ENCODE measurements around the gene DDX56.
A peak's percentile ranks its signal among the peaks of the same experiment; 100 is the strongest.
"Not testable (repeated sequence)": the region's sequence is repeated elsewhere in the genome, so short reads cannot be mapped to it uniquely, and the experiment has no call there.

Gene DDX56

DNA sequence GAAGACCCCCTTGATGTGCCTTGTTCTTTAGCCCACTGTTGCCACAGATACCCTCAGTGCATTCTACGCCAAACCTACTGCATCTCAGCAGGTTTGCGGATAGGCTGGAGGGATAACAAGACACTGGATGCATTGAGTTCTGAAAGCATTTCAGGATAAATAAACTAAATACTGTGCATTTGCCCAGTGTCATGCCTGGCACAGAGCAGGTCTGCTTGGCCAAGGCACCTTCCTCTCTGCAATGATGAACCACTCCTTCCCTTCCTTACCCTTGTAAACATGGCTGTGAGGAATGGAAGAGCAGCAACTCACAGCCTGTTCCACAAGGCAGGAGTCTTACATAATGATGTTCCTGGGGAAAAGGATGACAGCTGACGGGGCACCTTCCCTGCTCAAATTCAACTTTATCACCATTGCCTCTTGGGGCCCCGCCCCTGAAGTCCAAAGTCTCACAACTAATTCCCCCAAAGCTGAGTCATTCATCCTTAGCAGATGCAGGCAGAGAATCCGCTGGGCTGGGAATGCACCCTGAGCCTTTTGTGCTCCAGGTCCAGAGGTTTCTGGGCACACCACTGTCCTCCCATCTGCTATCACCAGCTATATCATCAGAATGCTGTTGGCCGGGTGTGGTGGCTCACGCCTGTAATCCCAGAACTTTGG, 11.6 kb downstream of the DDX56 start:
- no peak for DNase-seq

DNA sequence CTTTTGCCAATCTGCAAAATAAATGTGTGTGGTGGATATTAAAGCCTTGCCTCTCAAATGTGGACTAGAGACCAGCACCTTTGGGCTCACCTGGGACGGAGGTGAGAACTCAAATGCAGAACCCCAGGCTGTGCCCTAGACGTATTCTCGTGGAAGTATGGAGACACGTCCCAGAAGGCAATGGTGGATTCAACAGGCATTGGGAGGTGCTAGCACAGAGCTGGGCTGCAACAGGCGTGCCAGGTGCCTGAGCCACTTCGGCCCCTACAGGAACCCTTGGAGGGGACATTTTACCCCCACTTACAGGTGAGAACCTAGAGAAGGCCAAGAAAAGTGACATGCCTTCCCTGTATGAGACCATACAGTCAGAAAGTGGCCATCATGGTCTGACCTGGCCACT, 12.2 kb downstream of the DDX56 start:
- no peak for DNase-seq

DNA sequence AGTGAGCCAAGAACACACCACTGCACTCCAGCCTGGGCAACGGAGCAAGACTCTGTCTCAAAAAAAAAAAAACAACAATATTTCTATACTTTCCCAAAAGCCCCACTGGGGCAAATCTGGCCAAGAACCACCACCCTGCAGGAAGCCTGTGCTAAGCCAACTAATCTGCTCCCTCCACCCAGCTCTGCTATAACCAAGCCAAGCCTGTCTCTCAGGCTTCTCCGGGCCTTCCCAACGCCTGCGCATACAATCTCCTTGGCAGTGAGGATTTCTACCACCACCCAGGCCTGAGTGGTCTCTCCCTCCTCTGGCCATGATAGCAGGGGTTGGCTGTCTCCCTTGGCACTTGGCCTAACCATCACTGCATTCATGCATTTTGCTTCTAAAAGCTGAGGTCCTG, 14.2 kb downstream of the DDX56 start:
- DNase-seq, result no peak

DNA sequence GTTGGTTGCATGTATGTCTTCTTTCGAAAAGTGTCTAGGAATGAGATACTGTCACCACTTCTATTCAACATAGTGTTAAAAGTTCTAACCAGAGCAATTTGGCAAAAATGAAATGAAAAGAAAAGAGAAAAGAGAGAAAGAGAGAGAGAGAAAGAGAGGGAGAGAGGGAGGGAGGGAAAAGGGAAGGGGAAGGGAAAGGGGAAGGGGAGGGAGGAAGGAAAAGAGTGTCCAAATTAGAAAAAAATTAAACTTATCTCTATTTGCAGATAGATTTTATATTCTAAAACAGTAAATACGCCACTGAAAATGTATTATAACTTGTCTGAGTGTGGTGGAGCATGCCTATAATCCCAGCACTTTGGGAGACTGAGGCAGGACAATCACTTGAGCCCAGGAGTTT, 16.2 kb downstream of the DDX56 start:
- DNase-seq, result no peak

DNA sequence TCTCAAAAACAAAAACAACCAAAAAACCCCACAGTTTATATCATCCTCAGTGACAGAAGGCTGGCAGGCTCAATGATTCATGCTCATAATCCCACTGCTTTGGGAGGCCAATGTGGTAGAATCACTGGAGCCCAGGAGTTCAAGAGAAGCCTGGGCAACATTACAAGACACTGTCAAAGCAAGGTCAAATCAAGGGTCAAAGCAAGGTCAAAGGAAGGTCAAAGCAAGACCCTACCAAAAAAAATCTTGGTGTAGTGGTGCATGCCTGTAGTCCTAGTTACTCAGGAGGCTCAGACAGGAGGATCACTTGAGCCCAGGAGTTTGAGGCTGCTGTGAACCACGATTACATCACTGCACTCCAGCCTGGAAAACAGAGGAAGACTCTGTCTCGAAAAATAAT, 18.4 kb downstream of the DDX56 start:
- DNase-seq, result no peak

DNA sequence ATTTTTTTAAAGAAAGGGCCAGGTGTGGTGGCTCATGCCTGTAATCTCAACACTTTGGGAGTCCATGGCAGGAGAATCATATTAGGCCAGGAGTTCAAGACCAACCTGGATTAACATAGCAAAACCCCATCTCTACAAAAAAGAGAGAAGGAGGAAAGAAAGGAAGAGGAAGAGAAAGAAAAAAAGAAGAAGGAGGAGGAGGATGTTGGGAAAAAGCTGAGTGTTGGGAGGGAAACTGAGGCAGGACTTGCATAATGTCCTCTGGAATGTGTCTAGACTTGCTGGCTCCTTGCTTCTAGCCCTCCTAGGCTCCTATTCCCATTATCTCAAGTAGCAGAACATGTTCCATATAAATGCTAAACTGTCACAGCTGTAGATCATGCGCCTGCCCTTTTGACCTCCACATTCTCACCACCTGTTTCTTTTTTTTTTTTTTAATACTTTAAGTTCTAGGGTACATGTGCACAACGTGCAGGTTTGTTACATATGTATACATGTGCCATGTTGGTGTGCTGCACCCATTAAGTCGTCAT, 21.2 kb downstream of the DDX56 start:
- not testable (repeated sequence) for DNase-seq

DNA sequence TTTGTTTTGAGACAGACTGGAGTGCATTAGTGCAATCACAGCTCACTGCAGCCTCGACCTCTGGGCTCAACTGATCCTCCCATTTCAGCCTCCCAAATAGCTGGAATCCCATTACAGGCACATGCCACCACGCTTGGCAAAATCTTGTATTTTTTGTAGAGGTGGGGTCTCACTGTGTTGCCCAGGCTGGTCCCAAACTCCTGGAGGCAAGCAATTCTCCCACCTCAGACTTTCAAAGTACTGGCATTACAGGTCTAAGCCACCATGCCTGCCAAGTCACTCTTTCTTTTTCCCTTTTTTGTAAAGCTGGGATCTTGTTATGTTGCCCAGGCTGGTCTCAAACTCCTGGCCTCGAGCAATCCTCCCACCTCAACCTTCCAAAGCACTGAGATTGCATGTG, 24.3 kb downstream of the DDX56 start:
- DNase-seq, result no peak

DNA sequence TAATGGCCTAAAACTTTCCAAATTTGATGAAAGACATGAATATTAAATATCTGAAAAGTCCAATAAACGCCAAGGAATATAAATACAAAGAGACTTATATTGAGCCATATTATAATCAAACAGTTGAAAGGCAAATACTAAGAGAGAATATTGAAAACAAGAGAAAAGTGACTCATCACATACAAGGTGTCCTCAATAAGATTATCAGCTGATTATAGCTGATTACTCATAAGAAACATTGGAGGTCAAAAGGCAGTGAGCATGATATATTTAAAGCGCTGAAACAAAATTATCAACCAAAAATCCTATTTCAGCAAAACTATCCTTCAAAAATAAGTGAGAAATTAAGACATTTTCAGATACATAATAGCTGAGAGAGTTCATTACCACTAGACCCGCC, 24.8 kb downstream of the DDX56 start:
- DNase-seq, result no peak

DNA sequence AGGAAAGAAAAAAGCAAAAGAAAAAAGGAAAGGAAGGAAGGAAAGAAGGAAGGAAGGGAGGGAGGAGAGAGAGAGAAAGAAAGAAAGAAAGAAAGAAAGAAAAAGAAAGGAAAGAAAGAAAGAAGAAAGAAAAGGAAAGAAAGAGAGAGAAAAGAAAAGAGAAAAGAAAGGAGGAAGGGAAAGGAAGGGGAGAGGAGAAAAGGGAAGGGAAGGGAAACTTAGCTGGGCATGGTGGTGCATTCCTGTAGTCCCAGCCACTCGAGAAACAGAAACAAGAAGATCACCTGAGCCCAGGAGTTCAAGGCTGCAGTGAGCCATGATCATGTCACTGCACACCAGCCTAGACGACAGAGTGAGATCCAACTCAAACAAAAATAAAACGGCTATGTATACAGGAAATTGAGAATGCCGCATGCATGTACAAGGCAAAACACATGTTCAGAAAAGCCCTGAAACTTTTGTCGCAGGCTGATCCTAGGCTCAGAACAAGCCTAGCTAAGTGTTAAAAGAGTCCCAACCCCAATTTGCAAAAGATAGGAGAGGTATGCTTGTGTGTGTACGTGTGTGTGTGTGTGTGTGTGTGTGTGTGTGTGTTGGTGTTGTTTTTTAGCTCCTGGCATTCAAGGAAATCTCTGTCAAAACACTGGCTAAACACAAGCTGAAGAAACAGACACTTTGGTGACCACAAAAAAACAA, 26.0 kb downstream of the DDX56 start:
- no peak for DNase-seq

DNA sequence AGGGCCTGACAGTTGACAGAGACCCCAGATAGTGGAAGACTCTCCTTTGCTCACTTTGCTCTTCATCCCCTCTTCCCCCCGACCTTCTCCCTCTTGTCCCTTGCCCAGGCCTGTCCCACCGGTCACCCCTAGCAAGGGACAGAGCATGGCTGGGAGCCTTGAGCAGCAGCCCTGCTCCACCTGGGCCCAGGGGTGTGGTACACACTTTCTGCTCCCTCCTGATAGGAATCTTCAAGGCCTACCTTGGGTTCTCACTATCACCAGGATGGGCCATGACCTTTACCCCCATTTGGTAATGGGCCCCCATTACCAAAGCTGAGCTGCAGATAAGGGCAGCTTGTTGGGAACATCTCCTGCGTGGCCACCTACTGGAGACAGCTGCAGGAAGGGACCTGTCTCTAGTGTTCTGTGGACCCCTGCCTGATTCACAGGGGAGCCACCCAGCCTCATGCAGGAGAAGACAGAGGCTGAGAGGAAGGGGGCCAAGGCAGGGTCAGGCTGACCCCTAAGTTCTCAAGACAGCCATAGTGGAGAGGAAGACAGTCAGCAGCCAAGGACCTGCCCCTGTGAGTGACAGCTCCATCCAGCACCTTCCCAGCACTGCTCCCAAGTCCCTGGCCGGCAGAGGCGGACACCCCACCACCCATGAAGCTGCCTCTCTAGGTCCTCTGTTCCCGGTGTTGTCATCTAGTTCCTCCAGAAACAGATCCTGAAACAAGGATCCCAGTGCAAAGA, 31.7 kb downstream of the DDX56 start:
- DNase-seq, result no peak

DNA sequence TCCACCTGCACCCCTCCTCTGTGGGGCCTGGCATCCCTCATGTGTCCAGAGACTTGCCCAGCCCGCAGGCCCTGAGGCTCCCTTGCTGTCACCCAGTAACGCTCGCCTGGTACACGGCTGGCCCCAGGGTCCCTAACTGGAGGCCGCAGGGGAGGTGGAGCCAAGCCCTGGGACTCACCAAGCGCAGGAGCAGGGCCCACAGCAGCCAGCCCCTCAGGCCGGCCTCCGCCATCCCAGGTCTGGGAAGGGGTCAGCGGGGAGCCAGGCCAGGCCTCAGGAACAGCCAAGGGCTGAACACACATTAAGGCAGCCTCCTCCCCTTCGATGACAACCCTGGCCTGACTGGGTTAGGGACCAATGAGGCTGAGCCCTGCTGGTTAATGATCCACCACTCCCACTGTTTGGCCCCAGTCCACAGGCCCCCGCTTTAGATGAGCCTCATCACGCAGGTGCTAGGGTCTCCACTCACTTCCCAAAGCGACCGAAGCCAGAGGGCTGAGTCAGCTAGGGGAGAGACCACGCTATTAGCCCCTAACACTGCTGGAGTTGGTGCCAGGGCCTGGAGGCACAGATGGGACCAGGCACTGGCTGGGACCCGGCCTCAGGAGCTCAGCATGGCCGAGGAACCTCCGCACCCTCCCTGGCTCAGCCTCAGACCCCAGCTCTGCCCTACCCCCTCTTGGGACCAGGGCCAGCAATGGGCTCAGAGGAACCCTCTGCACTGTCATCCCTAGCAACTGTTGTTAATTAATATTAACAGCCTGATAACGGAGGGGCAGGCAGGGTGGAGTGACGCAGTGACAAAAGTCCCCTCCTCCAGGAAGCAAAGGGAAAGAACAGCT, 32.5 kb downstream of the DDX56 start, which contains the start of gene NPC1L1:
Gene NPC1L1 (minus strand): TSS at position 303 of the 842 bp plus-strand sequence. CDS start 71 bp downstream, at position 232.
- DNase-seq, result no peak

DNA sequence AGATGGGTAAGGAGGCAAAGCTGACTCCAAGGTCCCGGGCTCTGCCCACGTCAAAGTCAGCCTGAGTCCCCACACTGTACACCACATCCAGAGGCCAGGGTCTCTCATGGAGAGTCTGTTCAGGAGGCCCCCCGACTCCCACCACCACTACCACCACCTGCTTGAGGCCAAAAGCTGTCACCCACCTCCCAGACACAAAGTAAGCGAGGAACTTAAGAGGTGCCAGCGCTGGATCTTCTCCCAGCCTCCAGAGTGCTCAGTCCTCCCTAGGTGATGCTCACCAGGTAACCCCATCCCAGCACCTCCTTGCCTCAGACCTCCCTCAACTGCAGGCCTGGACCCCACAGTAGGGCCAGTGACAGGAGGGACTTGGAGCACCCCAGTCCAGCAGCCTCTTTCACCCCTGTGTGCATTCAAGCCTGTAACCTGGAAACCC, 33.1 kb downstream of the DDX56 start:
- no peak for DNase-seq

DNA sequence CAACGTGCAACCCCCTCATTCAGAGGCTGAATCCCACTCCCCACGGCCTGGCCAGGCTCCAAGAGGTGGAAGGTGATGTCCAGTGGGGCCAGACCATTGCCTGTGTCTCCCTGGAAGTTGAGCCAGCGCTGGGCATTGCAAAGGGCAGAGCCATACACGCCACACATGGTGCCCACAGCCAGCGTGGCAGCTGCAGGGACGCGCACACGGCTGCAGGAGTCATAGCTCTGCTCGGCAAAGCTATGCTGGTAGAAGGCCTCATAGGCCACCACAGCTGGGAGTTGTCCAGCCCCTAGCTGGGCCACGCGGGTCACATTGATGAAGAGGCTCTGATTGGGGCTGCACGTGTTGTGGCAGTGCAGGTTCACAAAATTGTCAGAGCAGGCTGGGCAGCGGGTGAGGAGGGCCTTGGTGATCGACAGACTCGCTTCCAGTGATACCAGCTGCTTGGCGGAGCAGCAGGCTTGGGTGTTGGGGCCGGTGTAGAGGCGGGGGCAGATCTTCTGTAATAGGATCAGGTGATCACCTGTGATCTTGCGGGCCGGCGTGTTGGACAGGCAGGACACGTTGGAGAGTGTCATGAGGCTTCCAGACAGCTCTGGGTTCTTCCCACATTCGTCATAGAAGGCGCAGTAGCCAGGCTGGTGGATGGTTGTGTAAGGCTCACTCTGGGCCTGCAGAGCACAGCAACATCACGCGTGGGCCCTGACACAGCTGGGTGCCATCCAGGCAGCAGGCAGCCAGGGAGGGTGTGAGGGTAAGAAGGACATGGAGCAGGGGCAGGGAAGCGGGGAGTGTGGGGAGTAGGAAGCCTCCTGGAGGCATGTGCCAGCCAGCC, 33.8 kb downstream of the DDX56 start:
- no peak for DNase-seq

DNA sequence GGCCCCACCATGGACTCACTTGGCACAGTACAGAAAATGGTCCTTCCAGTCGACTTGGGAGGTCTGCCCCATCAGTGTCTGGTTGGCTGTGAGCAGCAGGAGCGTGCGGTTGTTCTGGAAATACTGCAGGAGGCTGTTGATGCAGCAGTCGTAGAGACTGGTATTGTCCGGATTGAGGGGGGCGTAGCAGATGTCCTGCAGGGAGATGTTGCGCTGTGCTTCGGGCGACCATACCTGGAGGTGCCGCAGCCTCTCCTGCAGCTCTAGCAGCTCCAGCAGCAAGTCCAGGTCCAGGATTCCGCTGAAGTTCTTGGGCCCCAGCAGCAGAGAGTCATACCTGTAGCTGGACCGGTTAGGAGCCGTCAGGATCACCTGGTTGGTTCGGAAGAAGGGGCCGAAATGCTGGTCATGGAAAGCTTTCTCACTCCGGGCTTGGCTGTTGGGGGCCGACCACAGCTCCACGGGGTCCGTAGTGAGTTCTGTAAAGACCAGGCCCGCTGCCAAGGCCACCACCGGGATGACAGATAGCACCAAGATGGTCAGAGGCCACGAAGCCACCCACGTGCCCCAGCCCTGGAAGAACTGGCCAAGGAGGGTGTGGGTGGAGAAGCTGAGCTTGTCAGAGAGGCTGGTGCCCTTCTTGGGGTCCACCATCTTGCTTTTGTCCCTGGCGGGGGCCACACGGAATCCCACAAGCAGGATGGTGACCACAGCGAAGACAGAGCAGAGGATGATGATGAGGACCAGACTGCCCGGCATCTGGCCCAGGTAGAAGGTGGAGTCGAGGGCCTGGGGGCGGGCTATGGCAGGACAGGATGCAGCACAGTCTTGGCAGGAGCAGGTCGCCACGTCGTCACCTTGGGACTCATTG, 34.7 kb downstream of the DDX56 start:
- no peak for DNase-seq

DNA sequence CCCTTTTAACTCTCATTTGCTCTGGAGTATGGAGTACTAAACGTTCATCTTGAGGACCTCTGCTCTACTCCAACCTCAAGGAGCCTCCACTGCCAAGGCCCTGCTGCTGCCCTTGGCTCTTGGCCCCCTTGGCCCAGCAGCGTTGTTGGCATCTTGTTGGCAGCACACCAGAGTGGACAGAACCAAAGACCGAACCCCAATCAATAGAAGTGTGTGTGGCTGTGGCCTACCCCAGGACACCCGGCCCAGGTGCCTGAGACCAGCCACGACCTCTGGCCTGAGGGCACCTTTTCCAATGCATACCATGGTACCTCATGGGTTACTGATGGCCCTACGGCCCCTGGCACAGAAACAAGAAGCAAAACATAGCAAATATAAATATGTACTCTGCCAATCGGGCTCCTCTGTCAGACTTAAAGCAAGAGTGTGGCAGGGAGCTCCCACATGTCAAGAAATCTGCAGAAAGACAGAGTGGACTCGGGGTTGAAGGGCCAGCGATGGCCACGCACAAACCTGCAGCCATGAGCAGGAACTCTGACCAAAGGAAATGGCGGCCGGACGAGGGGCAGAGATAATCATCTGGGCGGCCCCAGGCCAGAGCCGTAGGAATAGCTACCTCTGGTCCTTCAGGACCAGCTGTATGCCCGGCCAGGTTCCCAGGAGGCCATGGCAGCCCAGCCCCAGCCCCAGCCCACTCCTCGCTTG, 35.5 kb downstream of the DDX56 start:
- no peak for DNase-seq

DNA sequence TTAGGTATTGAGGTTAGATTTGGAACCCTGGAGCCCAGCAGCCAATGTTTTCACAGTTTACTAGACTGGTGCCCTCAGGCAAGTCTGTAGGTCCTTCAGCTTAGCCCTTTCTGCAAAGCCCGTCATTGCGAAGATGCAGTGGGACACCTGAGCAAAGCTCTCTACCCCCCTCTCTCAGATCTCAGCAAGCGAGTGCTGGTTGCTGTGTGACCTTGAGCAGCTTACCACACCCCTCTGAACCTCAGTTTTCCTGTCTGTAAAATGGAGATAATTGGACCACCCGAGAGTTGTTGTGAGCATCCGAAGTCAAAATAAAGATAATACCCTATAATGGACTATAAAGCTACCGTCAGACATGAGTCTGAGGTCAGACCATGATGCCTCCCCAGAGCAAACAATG, 36.3 kb downstream of the DDX56 start:
- DNase-seq, result no peak

DNA sequence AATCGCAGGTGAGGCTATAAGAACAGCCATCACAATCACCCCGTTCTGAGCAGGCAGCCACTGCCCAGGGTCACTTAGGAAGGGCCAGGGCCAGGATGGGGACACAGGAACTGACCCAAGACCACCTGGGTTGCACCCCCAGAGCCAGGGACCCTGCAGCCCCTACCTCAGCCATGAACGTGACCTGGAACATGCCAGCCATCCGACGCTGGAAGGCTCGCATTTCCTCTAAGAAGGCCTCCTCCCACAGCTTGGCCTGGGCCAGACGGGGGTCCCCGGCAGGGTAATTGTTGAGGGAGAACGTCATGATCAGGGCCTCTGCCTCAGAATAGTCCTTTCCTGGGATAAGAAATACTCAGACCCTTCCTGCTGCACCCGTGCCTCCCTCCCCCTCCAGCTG, 37.6 kb downstream of the DDX56 start:
- DNase-seq, result no peak

DNA sequence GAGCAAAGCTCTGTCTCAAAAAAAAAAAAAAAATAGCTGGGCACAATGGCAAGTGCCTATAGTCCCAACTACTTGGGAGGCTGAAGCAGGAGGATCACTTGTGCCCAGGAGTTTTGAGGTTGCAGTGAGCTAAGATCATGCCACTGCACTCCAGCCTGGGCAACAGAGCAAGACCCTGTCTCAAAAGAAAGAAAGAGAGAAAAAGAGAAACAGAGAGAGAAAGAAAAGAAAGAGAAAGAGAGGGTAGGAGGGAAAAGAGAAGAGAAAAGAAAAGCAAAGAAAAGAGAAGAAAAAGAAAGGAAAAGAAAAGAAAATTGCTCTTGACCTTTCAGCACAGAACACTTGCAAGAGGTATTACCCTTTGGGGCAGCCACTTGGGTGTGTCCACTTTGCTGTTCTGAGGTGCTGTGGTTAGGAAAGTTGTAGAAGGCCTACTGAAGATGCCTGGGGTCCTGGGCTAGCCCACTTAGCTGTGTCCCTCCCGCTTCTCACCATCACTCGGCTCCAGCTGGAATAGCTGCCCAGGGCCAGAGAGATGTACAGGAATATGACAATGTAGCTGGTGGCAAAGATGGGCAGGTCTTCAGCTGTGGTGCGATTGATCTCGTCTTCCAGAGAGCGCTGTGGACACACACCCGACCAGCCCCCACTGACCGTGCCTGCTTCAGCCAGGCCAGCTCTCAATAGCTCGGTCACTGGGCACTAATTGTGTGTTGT, 38.2 kb downstream of the DDX56 start:
- no peak for DNase-seq

DNA sequence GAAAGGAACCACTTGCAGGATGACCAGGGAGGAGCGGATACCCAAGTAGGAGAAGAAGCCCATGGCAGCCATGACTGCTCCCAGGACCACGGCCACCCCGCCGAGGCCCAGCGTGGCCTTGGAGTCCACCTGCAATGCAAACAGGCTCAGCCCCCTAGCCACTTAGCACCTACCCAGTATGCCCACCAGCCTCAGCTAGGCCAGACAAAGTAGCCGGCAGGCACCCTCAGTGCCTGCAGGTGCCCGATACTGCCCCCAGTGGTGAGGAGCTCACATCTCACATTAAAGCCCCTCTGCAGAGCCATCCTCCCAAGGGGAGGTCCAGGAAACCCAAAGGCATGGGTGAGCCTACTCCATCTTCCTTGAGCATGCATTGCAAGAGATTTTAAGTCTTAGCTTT, 39.2 kb downstream of the DDX56 start:
- DNase-seq, result peak; percentile 53 to 60
